SK-N-SH (cell line): ENCODE measurements around the gene SLC43A3. TPM values are rescaled to one million over a fixed set of nuclear protein-coding genes. Genes with fewer than 3 reads are reported as not detected.
A peak's percentile ranks its signal among the peaks of the same experiment; 100 is the strongest.

Experiments used
- CTCF ChIA-PET: fragments of 300-600, 350-600 bp; formaldehyde crosslinking; extraction: SDS; loops from one replicate; lab custom pipeline; 2021; lab: Yijun Ruan, JAX
- POLR2A ChIA-PET: fragments of 350-600 bp; sonication (Branson Sonifier 250); formaldehyde crosslinking; extraction: SDS; loops from one replicate; lab custom pipeline; 2020; ENCODE audit warnings: antibody characterized with exemption, inconsistent platforms; lab: Yijun Ruan, JAX
- DNase-seq: peaks from one replicate; pipeline ENCODE4 v3.0.0; 2012
- H2AFZ ChIP-seq: fragments of 200-600 bp; sonication (generic); 2 replicates; pipeline ENCODE4 v1.8.1; 2016; ENCODE audit warnings: antibody characterized with exemption, mild to moderate bottlenecking, low read depth
- H3F3A ChIP-seq: fragments of 200-600 bp; sonication (generic); replicated peaks from 2 replicates; pipeline ENCODE3; 2016; ENCODE audit warnings: antibody characterized with exemption, mild to moderate bottlenecking; ENCODE audit not compliant: insufficient read depth
- H3K27ac ChIP-seq, 2 experiments: fragments of 200-500 bp in 1 of 2; fragments of 200-600 bp in 1 of 2; sonication (Bioruptor generic) in 1 of 2; sonication (generic), shearing (Covaris generic) in 1 of 2; 2 replicates each; pipeline versions ENCODE4 v1.5.1 to v1.6.1; 2014 to 2016; ENCODE audit warnings: low read depth in 2 of 2, inconsistent platforms in 1 of 2, low read length in 1 of 2, mild to moderate bottlenecking in 1 of 2, mixed read lengths in 1 of 2
- H3K27me3 ChIP-seq: fragments of 200-600 bp; sonication (generic), shearing (Covaris generic); 2 replicates; pipeline ENCODE4 v1.6.1; 2016; ENCODE audit warnings: mixed run types; ENCODE audit not compliant: insufficient read depth
- H3K36me3 ChIP-seq, 2 experiments: fragments of 200-500 bp in 1 of 2; fragments of 200-600 bp in 1 of 2; sonication (Bioruptor generic) in 1 of 2; sonication (generic) in 1 of 2; replicated peaks in 1 of 2; 2 replicates each; pipeline versions ENCODE3 to v1.5.1; 2014 to 2016; ENCODE audit warnings: low read length in 1 of 2, mild to moderate bottlenecking in 1 of 2; ENCODE audit not compliant: insufficient read depth in 2 of 2, control insufficient read depth in 1 of 2
- H3K4me1 ChIP-seq, 2 experiments: fragments of 200-500 bp in 1 of 2; fragments of 200-600 bp in 1 of 2; sonication (Bioruptor generic) in 1 of 2; sonication (generic), shearing (Covaris generic) in 1 of 2; 2 replicates each; pipeline versions ENCODE4 v1.5.1 to v1.6.1; 2014 to 2016; ENCODE audit warnings: low read depth in 1 of 2, low read length in 1 of 2, mixed run types in 1 of 2; ENCODE audit not compliant: insufficient read depth in 2 of 2, control insufficient read depth in 1 of 2
- H3K4me2 ChIP-seq: fragments of 200-600 bp; sonication (generic), shearing (Covaris generic); 2 replicates; pipeline ENCODE4 v1.6.1; 2017; ENCODE audit warnings: mixed run types
- H3K4me3 ChIP-seq, 2 experiments: fragments of 200-500 bp in 1 of 2; fragments of 200-600 bp in 1 of 2; sonication (Bioruptor generic) in 1 of 2; sonication (generic), shearing (Covaris generic) in 1 of 2; 2 replicates each; pipeline versions ENCODE4 v1.5.1 to v1.8.1; 2014 to 2016; ENCODE audit warnings: low read depth in 2 of 2, inconsistent platforms in 1 of 2, low read length in 1 of 2, mild to moderate bottlenecking in 1 of 2, mixed read lengths in 1 of 2, moderate library complexity in 1 of 2
- H3K79me2 ChIP-seq: fragments of 200-600 bp; sonication (generic); 2 replicates; pipeline ENCODE4 v1.8.1; 2017; ENCODE audit warnings: mild to moderate bottlenecking; ENCODE audit not compliant: insufficient read depth
- H3K9ac ChIP-seq: fragments of 200-600 bp; sonication (generic); 2 replicates; pipeline ENCODE4 v1.6.1; 2017; ENCODE audit warnings: mixed run types
- H3K9me2 ChIP-seq: fragments of 200-600 bp; sonication (generic); 2 replicates; pipeline ENCODE4 v1.6.1; 2017; ENCODE audit warnings: mixed run types
- H3K9me3 ChIP-seq: fragments of 200-600 bp; sonication (generic); 2 replicates; pipeline ENCODE4 v1.6.1; 2017; ENCODE audit warnings: mixed run types, mild to moderate bottlenecking, moderate library complexity
- H4K20me1 ChIP-seq: fragments of 200-600 bp; sonication (generic); 2 replicates; pipeline ENCODE4 v1.6.1; 2017; ENCODE audit warnings: mild to moderate bottlenecking, mixed run types; ENCODE audit not compliant: insufficient read depth
- EP300 ChIP-seq, 2 experiments: IDR thresholded peaks; 2 replicates each; pipeline versions ENCODE4 v1.4.0 to v1.6.1; 2012; ENCODE audit warnings: borderline replicate concordance in 1 of 2, low read depth in 1 of 2, low read length in 1 of 2
- FOSL2 ChIP-seq: IDR thresholded peaks from 2 replicates; pipeline ENCODE4 v1.4.0; 2012; ENCODE audit warnings: low read depth, mild to moderate bottlenecking, moderate library complexity, borderline replicate concordance
- GATA2 ChIP-seq: sonication (generic); formaldehyde crosslinking; IDR thresholded peaks from 2 replicates; pipeline ENCODE4 v1.5.0; 2020; ENCODE audit warnings: mild to moderate bottlenecking, missing genetic modification reagents
- JUND ChIP-seq: IDR thresholded peaks from 2 replicates; pipeline ENCODE4 v1.4.0; 2012
- MXI1 ChIP-seq: IDR thresholded peaks from 2 replicates; pipeline ENCODE4 v1.6.1; 2012; ENCODE audit warnings: mild to moderate bottlenecking, low read depth, low read length, improper control_type of control experiment
- NFIC ChIP-seq: IDR thresholded peaks from 2 replicates; pipeline ENCODE4 v1.4.0; 2012; ENCODE audit warnings: borderline replicate concordance
- NRF1 ChIP-seq: IDR thresholded peaks from 2 replicates; pipeline ENCODE4 v1.6.1; 2012; ENCODE audit warnings: low read depth, mild to moderate bottlenecking, low read length
- PBX3 ChIP-seq: IDR thresholded peaks from 2 replicates; pipeline ENCODE4; 2012
- RCOR1 ChIP-seq: fragments of 150-350 bp; IDR thresholded peaks from 2 replicates; pipeline ENCODE4 v1.6.1; 2017; ENCODE audit warnings: antibody characterized with exemption, low read length
- SIN3A ChIP-seq: IDR thresholded peaks from 2 replicates; pipeline ENCODE4 v1.6.1; 2012; ENCODE audit warnings: low read depth, mild to moderate bottlenecking, low read length, moderate library complexity, borderline replicate concordance
- SMC3 ChIP-seq: IDR thresholded peaks from 2 replicates; pipeline ENCODE4 v1.6.1; 2012; ENCODE audit warnings: low read depth, low read length, improper control_type of control experiment
- TCF12 ChIP-seq: IDR thresholded peaks from 2 replicates; pipeline ENCODE4 v1.4.0; 2012
- USF1 ChIP-seq: IDR thresholded peaks from 2 replicates; pipeline ENCODE4 v1.4.0; 2012; ENCODE audit warnings: low read depth, borderline replicate concordance
- WGBS: methylation state at CpG from one replicate; pipeline ENCODE4 v1.1.6; 2017; ENCODE audit warnings: low lambda C conversion rate; 5-methylcytosine and 5-hydroxymethylcytosine counted together
- polyA plus RNA-seq, 3 experiments: library from polyadenylated mRNA; depleted of rRNA; stranded (reverse); fragments of >200 nt; gene quantifications; 2 replicates each; pipeline ENCODE4 v1.2.3, GENCODE V29; 2012
- TF ChIP-seq, protein P1 (sequence below): IDR thresholded peaks from 2 replicates; pipeline ENCODE4 v1.4.0; 2012; ENCODE audit warnings: low read depth
- TF ChIP-seq, protein P2 (sequence below): fragments of 200-600 bp; sonication (generic); IDR thresholded peaks from 2 replicates; pipeline ENCODE4 v1.6.1; 2017; ENCODE audit warnings: antibody characterized with exemption, mild to moderate bottlenecking, moderate library complexity

The SLC43A3 gene
- polyA plus RNA-seq, 1 of the 3 experiments (the other 2 are of a cell fraction) = 4.1 TPM

DNA sequence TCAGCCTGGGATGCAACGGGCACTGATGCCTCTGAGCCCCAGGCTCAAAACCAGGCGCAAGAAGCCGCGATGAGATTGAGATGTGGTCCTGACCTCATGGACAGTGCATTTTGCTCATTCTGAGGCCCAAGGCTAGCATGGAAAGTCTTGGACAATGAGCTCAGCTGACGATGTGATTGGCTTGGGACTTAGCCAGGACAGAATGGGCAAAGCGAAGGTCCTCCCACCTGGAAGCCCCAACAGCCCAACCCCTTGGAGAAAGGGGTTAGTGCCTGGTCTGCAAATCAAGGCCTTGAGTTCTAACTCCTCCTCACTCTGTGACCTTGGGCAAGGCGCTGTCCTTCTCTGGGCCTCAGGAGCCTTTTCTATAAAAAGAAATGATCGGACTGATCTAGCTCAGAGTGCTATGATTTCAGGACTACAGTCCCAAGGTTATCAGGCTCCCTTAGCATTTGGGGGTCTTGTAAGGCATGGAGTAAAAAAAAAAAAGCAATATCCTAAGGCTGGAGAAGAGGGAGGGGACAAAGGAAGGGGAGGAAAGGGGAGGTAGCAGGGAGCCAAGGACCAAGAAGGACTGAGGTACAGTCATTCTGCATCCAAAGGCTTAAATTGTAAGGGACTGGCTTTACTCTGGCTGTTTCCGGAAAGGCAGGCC lies 2.7 kb downstream of the SLC43A3 start:
- H3K4me3 ChIP-seq = no peak overlapping the region
- H3K9me2 ChIP-seq = no peaks in the 10 kb centered on the region
- H4K20me1 ChIP-seq = no peaks in the 10 kb centered on the region
- 0 out of 2 replicates have a peak overlapping the region, but pooled peaks have one; percentile 6 for H3K4me2 ChIP-seq
- H3K4me1 ChIP-seq = peaks cover 23 to 24% of the 10 kb centered on the region in 2 experiments; a peak in 2 of 4 replicates
- peak overlapping the region; percentile 52; the same call in 1 of the 2 replicates for H2AFZ ChIP-seq
- POLR2A ChIA-PET = no interaction called here
- no peaks in the 10 kb centered on the region for H3K79me2 ChIP-seq
- no peaks in the 10 kb centered on the region for H3K36me3 ChIP-seq
- no peak overlapping the region for H3K27ac ChIP-seq
- CTCF ChIA-PET = interaction anchor here (0.9 to 6.3 kb wide), 4 partner anchors 33 to 91 kb away, joined by 3 to 26 read pairs (median 3); partner anchors contain the start of gene SLC43A1
- no peak overlapping the region for H3K9ac ChIP-seq
- no peaks in the 10 kb centered on the region for H3F3A ChIP-seq
- WGBS = 93% methylated on average over 8 of the region's 9 CpGs
- H3K27me3 ChIP-seq = no peaks in the 10 kb centered on the region; the same call in 1 of the 2 replicates
- no peak for DNase-seq
- no peaks in the 10 kb centered on the region for H3K9me3 ChIP-seq
- no peak for TF ChIP-seq USF1
- no peak for TF ChIP-seq JUND
- no peak for TF ChIP-seq FOSL2
- TF ChIP-seq PBX3 = no peak
- no peak for TF ChIP-seq MXI1
- TF ChIP-seq SMC3 = no peak
- TF ChIP-seq NFIC = no peak
- TF ChIP-seq NRF1 = no peak
- no peak for TF ChIP-seq SIN3A
- no peak for TF ChIP-seq TCF12
- no peak for TF ChIP-seq GATA2 (CRISPR knock-in tag)
- TF ChIP-seq, protein P1, sequence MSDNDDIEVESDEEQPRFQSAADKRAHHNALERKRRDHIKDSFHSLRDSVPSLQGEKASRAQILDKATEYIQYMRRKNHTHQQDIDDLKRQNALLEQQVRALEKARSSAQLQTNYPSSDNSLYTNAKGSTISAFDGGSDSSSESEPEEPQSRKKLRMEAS = no peak
- TF ChIP-seq, protein P2, sequence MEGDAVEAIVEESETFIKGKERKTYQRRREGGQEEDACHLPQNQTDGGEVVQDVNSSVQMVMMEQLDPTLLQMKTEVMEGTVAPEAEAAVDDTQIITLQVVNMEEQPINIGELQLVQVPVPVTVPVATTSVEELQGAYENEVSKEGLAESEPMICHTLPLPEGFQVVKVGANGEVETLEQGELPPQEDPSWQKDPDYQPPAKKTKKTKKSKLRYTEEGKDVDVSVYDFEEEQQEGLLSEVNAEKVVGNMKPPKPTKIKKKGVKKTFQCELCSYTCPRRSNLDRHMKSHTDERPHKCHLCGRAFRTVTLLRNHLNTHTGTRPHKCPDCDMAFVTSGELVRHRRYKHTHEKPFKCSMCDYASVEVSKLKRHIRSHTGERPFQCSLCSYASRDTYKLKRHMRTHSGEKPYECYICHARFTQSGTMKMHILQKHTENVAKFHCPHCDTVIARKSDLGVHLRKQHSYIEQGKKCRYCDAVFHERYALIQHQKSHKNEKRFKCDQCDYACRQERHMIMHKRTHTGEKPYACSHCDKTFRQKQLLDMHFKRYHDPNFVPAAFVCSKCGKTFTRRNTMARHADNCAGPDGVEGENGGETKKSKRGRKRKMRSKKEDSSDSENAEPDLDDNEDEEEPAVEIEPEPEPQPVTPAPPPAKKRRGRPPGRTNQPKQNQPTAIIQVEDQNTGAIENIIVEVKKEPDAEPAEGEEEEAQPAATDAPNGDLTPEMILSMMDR = no peak
- no peak for TF ChIP-seq RCOR1
- no peak for TF ChIP-seq EP300 (IDR thresholded peaks at IDR 0.05; ENCODE audit: borderline replicate concordance in 1 of 2, low read depth in 1 of 2, low read length in 1 of 2)
